GM12874 (cell line): Measurements from ENCODE around the gene NR2C2.

ENCODE experiments used
- TF ChIP-seq, protein P1 (sequence below): IDR thresholded peaks from 2 replicates; pipeline ENCODE4 v1.5.1; 2011; ENCODE audit warnings: low read depth, mild to moderate bottlenecking, control low read depth, low read length, moderate library complexity; ENCODE audit not compliant: insufficient read depth

NR2C2 gene

DNA sequence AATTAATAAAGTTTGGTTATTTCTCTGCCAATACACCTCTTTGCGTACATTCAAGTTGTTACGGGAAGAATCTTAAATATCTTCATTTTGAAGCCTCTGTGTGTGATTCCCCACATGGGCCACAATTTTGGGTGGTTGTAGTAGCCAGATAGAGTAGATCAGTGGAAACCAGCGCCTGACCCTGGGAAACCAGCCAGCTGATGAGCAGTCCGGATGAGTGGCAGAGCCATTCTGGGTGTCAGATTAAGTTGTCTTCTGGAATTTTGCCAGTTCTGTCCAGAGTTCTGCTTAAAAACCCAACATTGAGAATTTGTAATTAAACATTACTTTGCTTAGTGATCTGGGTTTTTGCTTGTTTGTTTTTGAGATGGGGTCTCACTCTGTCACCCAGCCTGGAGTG, 68.1 kb downstream of the NR2C2 start:
- TF ChIP-seq, protein P1, sequence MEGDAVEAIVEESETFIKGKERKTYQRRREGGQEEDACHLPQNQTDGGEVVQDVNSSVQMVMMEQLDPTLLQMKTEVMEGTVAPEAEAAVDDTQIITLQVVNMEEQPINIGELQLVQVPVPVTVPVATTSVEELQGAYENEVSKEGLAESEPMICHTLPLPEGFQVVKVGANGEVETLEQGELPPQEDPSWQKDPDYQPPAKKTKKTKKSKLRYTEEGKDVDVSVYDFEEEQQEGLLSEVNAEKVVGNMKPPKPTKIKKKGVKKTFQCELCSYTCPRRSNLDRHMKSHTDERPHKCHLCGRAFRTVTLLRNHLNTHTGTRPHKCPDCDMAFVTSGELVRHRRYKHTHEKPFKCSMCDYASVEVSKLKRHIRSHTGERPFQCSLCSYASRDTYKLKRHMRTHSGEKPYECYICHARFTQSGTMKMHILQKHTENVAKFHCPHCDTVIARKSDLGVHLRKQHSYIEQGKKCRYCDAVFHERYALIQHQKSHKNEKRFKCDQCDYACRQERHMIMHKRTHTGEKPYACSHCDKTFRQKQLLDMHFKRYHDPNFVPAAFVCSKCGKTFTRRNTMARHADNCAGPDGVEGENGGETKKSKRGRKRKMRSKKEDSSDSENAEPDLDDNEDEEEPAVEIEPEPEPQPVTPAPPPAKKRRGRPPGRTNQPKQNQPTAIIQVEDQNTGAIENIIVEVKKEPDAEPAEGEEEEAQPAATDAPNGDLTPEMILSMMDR: no peak

- TF ChIP-seq, protein P1: no peak
Measured at GRCh38 chr3:15017191-15017590, 69.8 kb downstream of the NR2C2 start.

- TF ChIP-seq, protein P1: no peak
Measured at GRCh38 chr3:15023249-15023648, 75.9 kb downstream of the NR2C2 start.

- TF ChIP-seq, protein P1: no peak
Measured at GRCh38 chr3:15023719-15024118, 76.3 kb downstream of the NR2C2 start.

DNA sequence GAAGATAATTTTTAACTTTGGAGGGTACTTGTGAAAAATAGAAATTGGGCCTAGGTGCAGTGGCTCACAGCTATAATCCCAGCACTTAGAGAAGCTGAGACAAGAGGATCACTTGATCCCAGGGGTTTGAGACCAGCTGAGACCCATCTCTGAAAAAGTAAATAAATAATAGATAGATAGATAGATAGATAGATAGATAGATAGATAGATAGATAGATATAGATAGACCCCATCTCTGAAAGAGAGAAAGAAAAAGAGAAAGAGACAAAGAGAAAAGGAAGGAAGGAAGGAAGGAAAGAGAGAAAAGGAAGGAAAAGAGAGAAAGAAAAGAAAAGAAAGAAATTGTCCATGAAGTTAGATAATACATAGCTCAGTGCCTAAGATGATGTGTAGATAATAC, 82.2 kb downstream of the NR2C2 start:
- TF ChIP-seq, protein P1: no peak

GRCh38 chr3:15032650-15033049, 85.3 kb downstream of the NR2C2 start:
- TF ChIP-seq, protein P1: no peak

DNA sequence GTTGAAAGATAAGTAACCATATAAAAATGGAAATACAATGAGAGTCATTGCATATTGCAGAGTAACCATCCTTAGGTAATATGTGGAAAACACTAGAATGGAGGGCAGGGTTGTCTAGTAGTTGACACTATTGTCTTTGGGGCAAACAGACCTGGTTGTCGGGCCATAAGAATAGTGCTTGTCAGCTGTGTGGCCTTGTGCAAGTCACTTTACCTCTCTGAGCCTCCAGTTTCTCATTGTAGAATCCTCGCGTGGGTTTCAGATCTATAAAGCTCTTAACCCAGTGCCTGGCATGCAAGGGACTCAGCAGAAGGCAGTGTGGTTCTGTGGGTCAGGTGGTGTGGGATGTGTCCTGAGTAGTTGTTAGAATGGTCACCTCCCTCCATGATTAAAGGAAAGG, 85.7 kb downstream of the NR2C2 start:
- TF ChIP-seq, protein P1: no peak

- TF ChIP-seq, protein P1: no peak
Measured at GRCh38 chr3:15038306-15038705, 90.9 kb downstream of the NR2C2 start.
